Measurements from ENCODE around the gene DNAH17.

Gene DNAH17

GRCh38 chr17:78407387-78408000, 169.7 kb downstream of the DNAH17 start:
- DNase-seq, result no peak

DNA sequence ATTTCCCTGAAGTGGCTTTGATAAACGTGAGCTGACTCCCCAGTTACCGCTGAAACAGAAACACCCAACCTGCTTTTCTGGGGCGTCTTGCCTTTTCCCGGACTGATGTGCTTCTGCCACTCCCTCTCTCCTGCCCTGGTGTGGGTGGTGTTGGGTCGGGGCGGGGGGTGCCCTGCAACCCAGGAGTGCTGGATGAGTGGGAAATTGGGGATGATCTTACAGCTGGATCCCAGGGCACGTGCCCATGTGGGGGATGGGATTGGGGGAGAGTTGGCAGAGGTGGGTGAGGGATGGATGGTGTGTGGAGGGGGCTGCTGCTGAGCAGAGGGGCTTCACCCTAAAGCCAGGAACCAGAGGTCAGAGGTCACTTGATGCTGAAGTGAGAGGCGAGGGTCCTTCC, 170.3 kb downstream of the DNAH17 start:
- DNase-seq, result no peak

GRCh38 chr17:78406396-78406795, 170.8 kb downstream of the DNAH17 start:
- no peak for DNase-seq

GRCh38 chr17:78403822-78404221, 173.4 kb downstream of the DNAH17 start:
- no peak for DNase-seq

DNA sequence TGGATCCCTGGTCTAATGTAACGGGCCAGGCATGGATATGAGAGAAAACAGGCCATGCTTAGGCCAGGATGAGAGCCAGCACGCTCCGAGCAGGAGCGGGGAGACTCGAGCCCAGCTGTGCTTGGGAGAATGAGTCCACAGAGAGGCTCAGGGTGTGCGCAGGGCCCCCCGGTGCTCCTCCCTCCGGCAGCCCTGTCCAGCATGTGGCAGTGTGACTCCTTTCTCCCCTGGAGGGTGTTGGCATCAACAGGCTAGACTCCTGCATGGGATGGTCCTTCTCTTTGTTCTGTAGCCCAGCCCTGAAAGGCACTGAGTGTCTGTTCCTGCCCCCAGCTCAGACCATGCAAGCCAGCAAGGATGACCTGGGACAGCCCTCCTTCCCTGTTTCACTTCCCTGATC, 175.3 kb downstream of the DNAH17 start:
- no peak for DNase-seq

DNA sequence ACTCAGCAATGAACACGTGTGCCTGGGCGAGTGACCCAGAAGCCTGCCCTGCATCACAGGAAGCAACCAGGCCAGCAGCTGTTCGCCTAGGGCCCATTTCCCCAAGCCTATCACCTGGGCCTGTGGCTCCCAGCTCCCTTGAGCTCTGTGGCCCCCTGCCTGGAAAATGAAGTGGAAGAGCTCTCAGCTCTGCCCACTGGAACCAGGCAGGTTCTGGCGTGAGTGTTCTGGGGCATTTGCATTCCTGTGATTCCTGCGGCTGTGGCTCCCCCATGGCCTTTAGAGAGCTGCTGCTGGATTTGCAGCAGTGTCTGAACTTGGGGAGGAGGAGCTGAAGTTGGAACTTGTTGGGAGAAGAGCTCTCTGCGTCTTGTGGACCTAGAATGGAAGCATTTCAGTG, 175.9 kb downstream of the DNAH17 start:
- DNase-seq, result no peak

DNA sequence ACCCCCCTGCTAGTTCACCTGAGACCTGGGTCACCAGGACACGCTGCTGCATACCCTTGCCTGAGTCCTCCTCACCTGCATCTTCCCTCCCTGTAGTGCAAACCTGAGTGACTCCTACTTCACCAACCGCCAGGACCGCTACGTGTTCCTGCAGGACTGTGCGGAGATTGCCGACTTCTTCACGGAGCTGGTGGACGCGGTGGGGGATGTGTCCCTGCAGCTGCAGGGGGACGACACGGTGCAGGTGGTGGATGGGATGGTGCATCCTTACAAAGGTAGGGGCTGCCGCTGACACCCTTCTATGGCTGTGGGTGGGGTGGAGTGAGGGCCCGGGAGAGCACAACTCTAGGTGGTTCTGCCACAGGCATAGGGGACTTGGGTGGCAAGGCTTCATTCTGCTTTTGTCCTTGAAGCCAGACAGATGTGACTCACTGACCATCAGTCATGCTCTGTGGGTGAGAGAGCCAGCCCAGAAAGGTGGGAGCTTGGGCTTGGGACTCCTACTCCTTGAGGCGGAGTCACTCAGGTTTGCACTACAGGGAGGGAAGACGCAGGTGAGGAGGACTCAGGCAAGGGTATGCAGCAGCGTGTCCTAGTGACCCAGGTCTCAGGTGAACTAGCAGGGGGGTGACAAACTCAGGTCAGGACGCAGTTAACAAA, 176.5 kb downstream of the DNAH17 start:
- DNase-seq, result no peak

DNA sequence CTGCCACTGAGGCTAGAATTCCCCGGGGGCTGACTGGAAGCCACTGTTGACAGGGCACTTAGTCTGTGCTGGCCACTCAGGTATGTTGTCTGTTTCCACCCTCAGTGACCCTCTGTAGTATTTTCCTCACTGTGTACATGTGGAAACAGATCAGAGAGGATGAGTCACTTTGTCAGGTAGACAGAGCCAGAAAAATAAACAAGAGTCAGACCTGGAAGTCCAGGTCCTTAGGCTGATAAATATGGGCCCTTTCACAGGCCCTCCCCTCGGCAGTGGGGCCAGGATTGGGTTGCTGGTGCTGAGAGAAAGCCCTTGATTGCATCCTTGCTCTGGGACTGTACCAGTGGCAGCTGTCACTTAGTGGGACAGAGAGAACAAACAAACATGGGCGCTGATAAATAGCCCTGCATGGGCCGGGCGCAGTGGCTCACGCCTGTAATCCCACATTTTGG, 177.5 kb downstream of the DNAH17 start:
- no peak for DNase-seq

DNA sequence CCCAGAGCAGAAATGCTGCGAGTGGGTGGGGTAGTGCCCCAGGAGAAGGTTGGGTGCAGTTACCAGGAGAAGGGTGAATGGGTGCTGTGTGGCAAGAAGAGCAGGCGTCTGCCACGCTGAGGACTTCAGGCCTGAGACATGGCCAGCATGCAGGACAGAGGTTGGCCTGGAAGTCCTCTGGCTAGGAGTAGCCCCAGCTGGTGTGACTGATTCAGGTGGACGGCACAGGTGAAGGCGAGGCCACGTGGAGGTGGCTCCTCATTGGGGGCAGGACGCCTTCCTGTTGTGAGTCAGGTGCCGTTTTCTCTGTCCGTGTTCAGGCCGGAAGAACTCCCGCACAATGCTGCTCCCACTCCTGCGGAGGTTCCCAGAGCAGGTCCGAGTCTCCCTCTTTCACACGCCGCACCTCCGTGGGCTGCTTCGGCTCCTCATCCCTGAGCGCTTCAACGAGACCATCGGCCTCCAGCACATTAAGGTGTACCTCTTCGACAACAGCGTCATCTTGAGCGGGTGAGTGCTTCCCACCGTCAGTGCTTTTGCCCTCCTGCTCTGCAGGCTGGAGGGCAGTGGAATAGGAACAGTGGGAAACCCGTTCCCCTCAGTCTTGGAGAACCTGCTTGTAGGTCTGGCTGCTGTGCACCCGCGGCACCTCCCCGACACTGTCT, 178.0 kb downstream of the DNAH17 start:
- no peak for DNase-seq

DNA sequence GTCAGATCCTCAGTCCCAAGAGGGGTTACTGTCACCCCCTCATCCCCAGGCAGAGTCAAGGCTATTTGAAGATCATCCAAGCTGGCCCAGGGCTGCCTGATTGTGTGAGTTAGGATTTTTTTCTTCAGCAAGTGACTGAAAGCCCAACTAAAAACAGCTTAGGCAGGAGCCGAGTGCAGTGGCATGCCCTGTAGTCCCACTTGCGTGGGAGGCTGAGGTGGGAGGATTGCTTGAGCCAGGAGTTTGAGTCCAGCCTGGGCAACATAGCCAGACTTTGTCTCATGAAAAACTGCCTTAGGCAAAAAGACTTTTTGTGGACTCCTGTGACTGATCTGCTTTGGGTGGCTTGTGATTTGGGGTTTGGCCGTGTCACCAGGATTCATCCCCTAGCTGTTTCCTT, 178.8 kb downstream of the DNAH17 start:
- DNase-seq, result no peak

DNA sequence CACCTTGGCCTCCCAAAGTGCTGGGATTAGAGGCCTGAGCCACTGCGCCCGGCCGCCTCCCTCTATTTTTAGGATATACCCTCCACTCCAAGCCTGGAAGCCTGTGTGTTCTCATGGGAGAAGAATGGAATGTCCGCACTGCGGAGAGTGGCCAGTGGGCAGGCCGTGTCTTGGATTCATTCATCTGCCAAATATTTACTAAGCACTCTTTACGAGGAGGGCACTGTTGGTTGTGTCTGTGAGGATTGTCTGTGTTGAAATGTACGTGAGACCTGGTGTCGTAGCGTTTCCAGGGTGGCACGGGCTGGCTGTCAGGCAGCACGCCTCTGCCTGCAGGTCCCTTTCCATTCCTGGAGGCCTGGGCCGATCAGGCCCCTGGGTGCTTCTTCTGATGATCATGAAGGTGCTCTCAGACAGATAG, 179.5 kb downstream of the DNAH17 start:
- DNase-seq, result no peak

DNA sequence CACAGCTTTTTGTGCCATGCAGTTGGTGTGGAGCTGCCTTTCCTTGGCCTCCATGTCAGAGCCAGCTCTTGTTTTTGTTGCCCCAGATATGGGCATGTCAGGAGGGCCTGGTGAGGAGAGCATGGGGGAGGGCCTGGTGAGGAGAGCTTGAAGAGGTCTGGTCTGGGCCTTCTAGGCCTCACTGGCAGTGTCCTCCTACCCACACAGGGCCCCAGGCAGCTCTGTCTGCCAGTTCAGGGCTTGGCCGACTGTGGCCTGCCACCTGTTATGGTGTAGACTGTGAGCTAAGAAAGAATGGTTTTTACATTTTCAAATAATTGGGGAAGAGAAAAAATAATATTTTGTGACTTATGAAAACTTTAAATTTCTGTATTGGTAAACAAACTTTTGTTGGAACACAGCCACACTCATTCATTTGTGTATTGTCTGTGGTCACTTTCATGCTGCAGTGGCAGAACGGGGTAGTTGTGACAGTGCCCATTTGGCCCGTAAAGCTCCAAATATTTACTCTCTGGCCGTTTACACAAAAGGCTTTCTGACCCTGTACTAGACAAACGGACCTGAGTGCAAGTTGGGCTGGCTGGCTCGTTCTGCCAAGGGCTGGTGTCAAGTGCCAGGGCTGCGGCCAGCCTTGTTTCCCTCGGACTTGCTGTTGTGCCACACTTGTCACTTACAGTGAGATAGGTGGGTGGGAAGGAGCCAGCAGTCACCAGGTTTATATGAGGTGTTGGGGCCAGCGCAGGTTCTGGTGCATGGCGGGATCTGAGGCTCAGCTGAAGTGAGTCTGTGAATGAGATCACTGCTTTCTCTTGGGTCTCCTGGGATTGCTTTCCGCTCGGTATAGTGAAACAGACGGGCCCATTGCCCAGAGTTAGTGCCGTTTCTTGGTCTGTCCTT, 180.5 kb downstream of the DNAH17 start:
- DNase-seq, result no peak

DNA sequence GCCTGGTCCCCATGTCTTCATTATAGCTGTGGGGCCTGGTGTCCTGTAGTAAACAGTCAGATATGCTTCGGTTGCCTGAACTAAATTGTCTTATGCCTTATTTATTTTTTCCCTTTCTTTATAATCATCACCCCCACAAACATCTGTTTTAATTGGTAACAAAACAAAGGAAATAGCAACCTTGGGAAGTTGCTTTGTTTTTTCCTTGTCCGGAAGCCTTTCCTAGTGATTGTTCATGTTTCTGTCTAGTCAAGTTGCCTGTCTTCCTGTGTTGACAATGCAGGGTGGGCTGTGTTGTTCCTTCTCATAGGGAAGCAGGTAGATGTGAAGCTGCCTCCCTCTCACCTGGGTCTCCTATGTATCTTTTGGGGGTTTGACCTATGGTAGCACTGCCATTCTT, 182.0 kb downstream of the DNAH17 start:
- no peak for DNase-seq

GRCh38 chr17:78394209-78394608, 183.0 kb downstream of the DNAH17 start:
- no peak for DNase-seq

GRCh38 chr17:78393575-78393974, 183.6 kb downstream of the DNAH17 start:
- no peak for DNase-seq

DNA sequence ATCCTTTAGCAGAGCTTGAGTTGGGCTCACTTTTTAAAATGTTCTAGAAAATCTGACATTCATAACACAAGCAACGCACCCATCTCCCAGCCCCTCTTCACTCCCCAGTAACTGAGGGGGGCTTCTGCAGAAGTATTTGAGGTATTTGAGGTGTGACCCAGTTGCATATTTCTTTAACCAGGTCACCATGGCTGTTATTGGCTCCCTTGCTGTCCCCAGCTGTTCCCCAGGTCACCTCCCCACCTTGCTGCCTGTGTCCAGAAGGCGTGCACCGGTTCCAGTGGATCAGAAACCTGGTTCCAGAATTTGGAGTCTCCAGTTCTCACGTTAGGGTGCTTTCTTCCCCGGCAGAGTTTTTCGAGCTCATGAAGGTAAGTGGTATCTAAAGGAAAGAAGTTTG, 184.9 kb downstream of the DNAH17 start:
- DNase-seq, result no peak

DNA sequence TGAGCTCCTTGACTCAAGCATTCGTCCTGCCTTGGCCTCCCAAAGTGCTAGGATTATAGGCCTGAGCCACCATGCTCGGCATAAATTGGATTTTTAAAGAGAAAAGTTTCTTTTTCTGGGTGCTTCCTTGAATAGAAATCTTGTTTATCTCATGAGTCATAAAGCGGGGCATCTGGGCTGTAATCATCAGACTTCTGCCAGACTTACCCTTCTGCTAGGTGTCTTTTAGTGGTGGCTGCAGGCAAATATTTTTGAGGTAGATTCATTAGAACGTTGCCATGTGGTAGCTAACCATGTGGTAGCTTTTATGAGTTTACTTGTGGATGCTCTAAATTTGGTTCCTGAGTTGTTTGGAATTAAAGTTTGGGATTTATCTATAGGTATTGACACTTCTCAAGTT, 185.4 kb downstream of the DNAH17 start:
- no peak for DNase-seq

DNA sequence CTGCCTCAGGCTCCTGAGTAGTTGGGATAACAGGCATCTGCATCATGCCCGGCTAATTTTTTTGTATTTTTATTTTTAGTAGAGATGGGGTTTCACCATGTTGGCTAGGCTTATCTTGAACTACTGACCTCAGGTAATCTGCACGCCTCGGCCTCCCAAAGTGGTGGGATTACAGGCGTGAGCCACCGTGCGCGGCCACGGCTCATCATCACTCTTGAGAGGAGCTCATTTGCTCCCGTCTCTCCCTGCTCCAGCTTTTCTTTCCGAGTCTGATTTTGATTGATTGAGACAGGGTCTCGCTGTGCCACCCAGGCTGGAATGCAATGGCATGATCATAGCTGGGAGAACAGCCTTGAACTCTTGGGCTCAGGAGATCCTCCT, 186.2 kb downstream of the DNAH17 start:
- no peak for DNase-seq

DNA sequence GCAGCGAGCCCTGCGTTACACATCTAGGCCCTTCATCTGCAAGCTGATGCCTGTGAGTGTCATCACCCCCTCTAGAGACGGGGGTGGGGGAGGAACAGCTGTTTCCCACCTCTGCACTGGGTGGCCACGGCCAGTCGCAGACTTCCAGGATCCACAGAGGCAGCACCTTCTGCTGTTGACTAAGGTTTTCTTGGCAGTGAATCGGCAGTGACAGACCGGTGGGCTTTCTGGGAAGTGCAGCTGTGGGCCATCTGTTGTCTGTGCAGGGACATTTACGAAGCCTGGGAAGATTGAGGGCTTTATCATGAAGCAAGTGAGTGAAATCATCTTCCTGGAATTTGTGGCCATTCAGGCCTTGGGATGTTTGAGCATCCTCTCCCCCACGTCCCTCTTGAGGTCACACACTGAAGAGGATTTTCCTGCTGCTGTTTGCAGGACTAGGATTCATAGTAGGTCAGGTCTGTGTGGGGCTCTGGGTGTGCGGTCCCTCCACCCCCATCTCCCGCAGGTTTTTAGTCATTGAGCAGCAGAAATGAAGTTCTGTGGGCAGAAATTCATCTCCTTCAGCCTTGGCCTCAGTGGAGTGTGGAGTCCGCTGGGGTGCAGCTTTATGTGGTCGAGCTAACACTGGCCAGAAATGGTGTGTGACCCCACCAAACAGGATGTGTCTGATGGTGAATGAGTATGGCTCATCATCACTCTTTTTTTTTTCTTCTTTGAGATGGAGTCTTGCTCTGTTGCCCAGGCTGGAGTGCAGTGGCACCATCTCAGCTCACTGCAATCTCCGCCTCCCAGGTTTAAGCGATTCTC, 186.8 kb downstream of the DNAH17 start:
- DNase-seq, result peak in 1 of 2 experiments; percentile 73

GRCh38 chr17:78387977-78388941, 188.9 kb downstream of the DNAH17 start:
- no peak for DNase-seq

DNA sequence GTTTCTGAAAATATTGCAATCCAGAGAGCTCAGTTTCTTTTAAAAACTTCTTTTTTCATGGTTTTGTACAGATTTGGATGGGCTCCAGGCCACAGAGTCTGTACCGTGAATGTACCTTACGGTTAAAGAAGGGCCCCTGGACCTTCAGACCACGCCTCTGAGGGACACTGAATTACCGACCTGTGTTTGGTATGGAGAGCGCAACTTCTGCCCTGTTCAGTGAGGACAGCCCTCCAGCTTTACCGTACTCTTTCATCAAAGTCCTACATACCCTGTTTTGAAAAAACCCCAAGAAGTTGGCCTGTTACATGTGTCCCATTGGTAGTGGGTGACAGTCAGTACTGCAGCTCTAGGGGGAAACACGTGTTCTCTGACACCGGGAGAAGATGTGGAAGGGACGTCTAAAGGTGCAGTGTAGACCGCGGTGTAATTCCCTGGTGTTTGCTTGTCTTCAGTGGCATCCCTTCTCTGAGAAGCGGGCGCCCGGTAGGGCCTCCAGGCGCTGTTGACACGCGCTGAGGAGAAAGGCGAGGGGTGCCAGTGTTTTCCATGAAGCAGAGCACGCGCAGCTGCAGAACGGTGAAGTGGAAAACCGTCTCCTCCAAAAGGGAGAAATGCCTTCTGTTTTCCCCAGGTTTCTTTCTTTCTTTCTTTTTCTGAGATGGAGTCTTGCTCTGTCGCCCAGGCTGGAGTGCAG, 192.6 kb downstream of the DNAH17 start:
- DNase-seq, result no peak
